Measurements from ENCODE around the gene NRG2. TPM values are rescaled to one million over a fixed set of nuclear protein-coding genes. Genes with fewer than 3 reads are reported as not detected.

NRG2 gene
- total and polyA plus RNA-seq, 2 experiments from 2014 or later: 0.37 to 1.3 TPM

GRCh38 chr5:139901251-139901575 lies 141.9 kb downstream of the NRG2 start:
- H4K20me1 ChIP-seq (replicated peaks; ENCODE audit: insufficient read depth): peaks cover 9% of the 10 kb centered on the region
- H2AFZ ChIP-seq: no peak overlapping the region
- no peaks in the 10 kb centered on the region for H3K9me3 Mint-ChIP-seq
- H3K4me3 Mint-ChIP-seq: no peak overlapping the region
- H3K4me2 ChIP-seq: no peak overlapping the region
- H3K4me1 ChIP-seq (ENCODE audit: insufficient read depth): peaks cover 12% of the 10 kb centered on the region
- H3K27ac ChIP-seq (ENCODE audit: low read depth): no peak overlapping the region
- peaks cover 78% of the 10 kb centered on the region for H3K27me3 ChIP-seq (ENCODE audit: insufficient read depth)
- peaks cover 51% of the 10 kb centered on the region for H3K27me3 Mint-ChIP-seq (ENCODE audit: insufficient read depth, low read depth, poor library complexity)
- TF ChIP-seq EZH2 (IDR thresholded peaks at IDR 0.05; ENCODE audit: low read depth, unreplicated experiment) (no peak), ZNF114 (CRISPR knock-in tag; IDR thresholded peaks at IDR 0.05) (no peak), ZNF462 (CRISPR knock-in tag; IDR thresholded peaks at IDR 0.05) (no peak), CTCF (conservative IDR thresholded peaks at IDR 0.05; ENCODE audit: low read depth in 2 of 2) (no peak), ETS1 (IDR thresholded peaks at IDR 0.05) (no peak), POLR2AphosphoS5 (IDR thresholded peaks at IDR 0.05; ENCODE audit: low read depth) (no peak), NANOG (IDR thresholded peaks at IDR 0.05; ENCODE audit: borderline replicate concordance) (no peak)
- peaks cover 11% of the 10 kb centered on the region for H3K4me1 Mint-ChIP-seq
- H3K27ac Mint-ChIP-seq: no peak overlapping the region
- H3K36me3 ChIP-seq (ENCODE audit: insufficient read depth): no peaks in the 10 kb centered on the region
- H3K79me2 ChIP-seq (replicated peaks; ENCODE audit: insufficient read depth): no peaks in the 10 kb centered on the region
- H3F3A ChIP-seq (replicated peaks; ENCODE audit: low read depth): 0 out of 2 replicates have a peak, but pooled peaks cover 4% of the 10 kb centered on the region
- H3K9me2 ChIP-seq (ENCODE audit: insufficient read depth): no peaks in the 10 kb centered on the region
- no peaks in the 10 kb centered on the region for H3K36me3 Mint-ChIP-seq (ENCODE audit: low read depth)
- ATAC-seq (no peak), DNase-seq (ENCODE audit: low spot score) (no peak)
- H3K4me3 ChIP-seq: no peak overlapping the region

Measured in GM23338 (cell line).